DMS114 treated with DMSO at 0.1 percent for 48 hours (cell line): ENCODE measurements around the gene CYP27C1.

Experiments used
- DNase-seq: peaks from one replicate; lab custom pipeline; 2025; ENCODE audit not compliant: unreplicated experiment; lab: John Stamatoyannopoulos, UW

Gene CYP27C1

DNA sequence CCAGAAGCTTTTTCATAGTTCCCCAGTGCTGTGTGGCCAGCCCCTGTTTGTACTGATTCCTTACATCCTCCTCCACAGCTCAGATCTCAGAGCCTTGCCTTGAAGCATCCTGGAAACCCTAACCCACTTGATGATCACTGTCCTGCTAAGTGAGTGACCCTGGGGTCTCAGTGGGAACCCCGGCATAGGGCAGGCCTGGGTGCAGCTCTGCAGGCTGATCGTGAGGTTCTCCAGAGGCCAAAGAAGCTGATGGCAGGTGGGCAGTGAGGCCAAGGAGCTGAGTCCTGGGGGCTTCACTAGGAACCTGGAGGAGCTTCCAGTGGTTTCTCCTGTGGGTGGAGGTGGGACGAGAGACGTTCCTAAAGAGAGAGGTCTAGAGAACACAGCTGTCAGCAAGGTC is 65.7 kb downstream of the CYP27C1 start:
- DNase-seq, result no peak

DNA sequence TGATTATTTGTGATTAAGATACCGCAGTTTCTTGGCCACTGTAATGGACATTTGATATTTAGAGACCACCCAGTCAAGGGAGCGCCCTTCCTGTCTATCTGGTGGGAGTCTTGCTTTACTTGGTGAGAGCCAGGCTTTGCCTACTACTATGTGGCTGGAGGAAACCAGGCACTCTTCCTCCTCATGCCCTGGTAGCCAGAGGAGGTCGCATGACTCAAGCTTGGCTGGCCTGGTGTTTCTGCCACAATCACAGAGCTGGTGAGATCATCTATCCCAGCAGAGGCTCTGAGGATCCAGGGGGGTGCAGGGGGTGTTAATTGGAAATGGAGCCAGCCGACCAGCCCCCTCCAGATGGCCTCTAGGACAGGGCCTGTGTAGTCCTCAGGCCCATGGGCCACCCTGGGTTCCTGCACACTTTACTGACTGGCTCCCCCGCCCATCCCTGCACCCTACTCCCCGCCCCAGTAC is 66.4 kb downstream of the CYP27C1 start:
- DNase-seq, result no peak

DNA sequence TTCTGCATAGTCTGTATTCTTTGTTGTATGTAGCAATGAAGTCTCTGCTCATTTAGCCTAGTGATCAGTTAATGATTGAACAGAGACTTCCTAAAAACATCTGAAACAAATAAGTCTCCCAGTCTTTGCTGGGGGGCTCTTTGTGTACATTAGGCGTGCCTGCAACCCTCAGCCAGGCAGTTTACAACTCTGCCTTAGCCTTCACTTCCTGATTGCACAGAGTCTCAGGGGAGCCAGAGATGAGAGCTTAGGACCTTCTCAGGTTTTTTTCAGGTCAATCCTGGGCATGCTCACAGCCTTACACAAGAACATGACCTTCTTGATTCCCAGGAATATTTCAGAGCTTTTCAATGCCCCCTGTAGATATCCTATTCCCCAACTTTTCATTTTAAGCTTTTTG is 69.1 kb downstream of the CYP27C1 start:
- no peak for DNase-seq

DNA sequence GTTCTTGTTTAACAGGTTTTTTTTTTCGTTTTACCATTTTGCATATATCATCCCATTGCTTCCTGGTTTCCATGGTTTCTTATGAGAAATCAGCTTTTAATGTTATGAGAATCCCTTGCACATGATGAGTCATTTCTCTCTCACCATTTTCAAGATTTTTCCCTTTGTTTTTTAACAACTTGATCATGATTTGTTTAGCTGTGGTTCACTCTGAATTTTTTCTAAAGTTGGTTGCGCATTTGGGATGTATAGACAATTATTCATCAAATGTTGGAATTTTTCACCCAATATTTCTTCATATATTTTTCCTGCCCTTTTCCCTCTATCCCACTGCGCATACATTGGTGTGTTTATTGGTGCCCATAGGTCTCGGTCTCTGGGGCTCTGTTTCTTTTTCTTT is 70.7 kb downstream of the CYP27C1 start:
- DNase-seq, result no peak

DNA sequence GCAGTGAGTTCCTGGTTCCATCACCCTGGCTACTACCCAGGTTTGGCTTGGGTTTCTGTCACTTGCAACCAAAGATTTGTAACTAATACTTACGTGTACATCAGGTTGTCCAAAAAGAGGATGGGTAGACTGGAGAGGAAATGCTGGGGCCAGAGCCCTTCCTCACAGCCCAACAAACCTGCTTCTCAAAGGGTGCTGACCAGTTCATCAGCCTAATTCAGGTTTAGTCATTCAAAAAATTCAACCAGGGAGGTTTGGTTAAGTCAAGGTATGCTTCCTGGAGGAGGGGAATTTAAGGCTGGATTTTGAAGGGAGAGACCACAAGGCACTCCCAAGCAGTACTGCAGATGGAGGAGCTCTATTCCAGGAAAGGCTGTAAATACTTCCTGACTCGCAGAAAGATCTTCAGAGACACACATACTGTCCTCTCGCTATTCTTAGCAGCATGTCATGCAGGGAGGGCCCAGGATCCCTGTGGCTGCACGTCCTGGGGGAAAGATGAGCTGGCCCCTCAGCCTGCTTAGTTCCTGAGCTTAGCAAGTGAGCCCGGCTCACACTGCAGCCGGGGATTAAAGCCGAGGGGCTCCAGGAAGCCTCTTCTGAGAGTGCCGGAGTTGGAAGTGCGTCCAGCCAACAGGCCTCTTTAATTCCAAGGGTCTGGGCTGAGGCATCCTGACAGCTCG is 73.1 kb downstream of the CYP27C1 start:
- no peak for DNase-seq

DNA sequence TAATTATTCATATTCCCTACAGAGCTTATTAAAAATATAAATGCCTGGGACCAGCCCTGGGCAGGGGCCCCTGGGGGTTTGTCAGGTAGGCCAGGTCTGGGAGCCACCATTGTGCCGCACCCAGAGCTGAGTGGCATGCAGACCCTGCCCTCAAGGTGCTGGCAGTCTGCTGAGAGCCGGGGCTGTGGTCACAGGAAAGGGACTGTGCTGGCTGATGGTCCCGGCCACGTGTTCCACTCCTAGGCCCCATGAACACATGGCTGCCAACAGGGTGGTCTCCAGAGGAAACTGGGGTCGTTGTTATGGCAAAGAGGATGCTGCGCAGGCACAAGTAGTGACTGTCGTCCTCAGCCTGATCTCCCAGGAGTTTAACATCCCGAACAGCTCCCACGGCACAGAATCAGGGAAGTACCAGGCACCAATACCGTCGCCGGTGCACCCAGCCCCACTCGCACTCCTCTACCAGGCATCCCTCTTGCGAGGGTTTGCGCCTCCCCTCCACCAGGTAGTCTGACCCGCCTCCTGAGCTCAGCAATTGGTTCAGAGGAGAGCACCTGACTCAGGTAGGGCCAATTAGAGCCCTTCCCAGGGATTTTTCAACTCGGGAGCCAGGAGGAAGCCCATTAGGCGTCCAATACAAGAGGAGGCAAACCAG is 73.9 kb downstream of the CYP27C1 start:
- no peak for DNase-seq

DNA sequence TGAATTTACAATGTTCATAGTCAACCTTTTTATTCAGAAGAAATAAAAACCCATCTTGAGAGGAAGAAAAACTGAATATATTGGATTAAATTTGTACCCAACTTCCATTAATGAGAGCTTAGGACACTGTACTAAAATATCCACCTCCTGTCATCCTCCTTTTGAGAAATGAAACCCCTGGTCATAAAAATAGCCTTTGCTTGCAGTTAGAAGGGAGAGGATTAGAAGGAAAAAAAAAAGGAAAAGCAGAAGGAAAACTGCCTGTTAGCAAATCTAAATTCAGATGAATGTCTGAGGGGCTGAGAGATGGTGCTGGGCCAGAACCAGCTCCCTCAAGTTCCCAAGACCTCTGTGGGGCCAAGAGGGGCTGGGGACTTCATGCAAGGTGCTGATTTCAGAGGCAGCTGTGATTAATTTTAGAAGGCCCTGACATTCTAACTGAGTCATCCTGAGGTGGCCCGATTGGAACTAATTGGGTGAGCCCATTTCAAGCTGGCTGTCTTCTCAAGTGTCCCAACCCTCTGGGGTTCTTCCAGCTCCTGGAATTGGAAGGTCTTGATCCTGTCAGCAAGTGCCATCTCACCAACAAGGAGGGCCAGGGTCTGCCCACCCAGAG is 74.7 kb downstream of the CYP27C1 start:
- no peak for DNase-seq

DNA sequence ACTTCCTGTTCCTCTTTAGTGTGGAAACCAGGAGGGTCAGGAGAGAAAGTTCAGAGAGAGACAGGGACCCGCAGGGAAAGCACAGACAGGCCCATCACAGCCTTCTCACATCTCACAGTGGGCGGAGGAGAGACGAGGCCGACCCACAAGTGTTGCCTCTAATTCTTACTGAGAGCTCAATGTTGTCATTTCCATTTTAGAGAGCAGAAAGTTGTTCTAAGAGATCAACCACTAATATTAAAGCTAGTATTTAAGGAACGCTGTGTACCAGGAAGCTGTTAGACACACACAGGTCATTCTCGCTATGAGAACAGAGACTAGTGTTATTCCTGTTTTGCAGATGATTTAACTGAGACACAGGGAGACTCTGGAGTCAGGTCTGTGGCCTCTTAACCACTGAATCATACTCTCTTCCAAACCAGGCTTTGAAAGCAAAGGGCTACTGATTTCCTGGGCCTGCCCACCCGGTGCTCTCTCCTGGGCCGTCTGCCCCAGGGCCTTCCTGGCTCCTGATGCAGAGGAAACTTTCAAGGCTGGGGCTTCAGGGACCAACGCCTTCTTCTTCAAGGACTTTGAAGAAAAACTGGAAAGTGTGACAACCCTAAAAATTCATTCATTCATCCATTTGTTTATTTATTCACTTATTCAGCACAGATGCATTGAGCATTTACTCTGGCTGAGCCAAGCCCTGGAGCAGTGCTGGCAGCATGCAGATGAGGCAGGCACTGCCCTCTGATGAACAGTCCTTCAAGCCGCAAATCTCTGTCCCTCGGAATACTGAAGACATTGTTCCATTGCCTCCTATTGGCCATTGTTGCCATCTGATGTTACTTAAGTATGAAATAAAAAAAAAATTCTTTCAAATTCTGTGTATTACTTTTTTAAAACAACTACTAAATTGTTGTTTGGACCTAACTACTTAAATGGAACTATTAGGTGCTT is 76.0 kb downstream of the CYP27C1 start:
- DNase-seq, result no peak

DNA sequence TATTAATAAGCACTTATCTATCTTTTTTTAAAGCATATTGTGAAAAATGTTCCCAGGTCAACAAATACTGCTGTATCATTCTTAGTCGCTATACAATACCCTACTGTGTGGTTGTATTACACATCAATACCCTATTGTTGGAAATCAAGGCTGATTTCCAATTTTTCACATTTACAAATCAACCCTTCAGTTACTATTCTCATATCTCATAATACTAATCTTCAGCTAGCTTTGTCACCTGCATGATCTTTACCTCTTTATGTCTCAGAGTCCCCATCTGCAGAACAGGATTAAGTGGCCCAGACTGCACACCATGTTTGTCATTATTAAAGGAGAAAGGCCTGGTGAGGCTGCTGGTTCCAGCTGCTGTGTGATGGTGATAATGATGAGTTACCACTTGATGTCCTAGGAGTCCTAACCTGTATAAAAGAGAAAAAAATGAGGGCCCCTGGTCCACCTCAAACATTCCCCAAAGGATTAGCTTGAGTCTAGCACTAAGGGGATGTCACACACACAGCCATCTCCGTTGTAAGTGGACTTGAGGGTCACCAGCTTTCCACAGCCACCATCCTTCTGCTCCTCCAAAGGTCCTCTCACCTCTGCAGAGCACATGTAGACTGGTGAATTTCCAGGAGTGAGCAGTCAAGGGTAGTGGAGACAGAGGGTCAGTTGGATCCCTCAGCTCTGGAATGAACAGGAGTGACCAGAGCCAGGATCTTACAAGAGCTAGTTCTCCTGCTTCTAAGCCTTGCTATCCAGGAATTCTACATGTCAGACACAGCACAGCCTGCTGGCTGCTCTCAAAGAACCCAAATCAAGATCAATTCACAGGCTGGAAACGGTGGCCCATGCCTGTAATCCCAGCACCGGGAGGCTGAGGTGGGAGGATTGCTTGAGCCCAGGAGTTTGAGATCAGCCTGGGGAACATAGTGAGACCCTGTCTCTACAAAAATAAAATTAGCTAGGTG is 77.2 kb downstream of the CYP27C1 start:
- DNase-seq, result no peak

DNA sequence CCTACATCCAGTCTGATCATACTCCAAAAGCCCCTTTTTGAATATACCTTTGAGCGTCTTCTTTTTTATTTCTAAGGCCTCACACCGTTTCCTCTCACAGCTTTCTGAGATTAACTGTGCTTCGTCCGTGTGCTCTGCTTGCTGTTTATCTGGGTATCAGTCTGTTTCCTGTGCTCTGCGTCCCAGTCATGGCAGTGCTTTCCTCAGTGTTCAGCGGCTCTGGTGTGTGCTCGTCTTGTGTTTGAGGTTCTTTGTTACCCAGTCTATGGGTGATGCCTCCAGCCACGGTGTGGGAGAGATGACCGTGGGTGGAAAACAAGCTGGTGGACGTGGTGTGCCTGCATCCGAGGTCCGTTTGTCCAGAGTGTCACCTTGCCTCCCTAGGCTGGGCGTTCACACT is 79.6 kb downstream of the CYP27C1 start:
- DNase-seq, result no peak

DNA sequence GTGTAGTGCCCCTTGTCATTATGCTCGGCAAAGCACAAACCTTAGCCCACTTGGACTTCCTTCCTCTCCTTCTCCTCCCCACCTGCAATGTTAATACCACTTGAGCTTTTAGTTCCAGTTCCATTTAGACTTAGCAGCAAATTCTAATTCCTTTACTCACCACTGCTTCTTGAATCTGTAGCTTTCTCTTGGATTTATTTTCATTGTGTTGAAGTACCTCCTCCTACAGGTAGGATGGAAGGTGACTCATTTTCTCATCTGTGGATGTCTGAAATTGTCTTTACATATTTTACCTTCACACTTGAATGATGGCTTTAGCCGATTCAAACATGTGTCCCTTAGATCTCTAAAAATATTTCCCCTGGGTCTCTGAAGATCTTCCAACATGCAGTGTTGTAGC is 80.3 kb downstream of the CYP27C1 start:
- DNase-seq, result no peak

DNA sequence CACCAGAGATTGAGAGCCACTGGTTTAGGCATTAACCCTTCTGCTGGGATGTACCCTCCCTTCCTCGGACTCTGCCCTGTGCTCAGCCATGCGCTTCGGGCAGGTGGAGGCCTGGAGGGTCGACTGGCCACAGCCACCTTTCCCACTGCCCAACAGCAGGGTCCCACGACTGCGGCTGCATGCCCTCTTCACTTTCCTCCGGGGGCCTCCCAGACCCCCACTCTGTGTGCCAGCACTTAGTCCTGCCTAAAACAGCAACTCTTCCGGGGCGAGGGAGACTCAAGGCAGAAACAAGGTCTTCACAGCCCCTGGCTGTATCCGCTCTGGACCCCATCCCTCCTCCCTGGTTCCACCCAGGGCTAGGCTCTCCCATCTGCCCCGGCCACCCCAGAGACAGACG is 81.8 kb downstream of the CYP27C1 start:
- no peak for DNase-seq

DNA sequence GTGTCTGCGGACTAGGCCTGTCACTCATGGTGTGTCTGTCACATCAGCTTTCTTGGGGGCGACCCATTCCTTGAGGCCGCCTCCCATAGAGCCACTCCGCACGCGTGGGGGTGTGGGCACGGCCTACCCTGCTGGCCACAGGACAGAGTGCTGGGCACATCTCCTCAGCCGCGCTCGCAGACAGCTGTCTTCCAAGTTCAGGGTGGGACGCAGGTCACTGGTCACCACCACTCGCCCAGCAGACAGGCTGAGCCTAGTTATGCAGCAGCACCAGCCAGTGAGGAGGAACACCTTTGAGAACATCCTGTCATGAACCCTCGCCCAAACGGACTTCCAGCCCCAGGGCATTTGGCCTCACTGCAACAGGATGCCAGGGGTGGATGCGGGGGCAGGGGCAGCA is 82.4 kb downstream of the CYP27C1 start:
- no peak for DNase-seq

DNA sequence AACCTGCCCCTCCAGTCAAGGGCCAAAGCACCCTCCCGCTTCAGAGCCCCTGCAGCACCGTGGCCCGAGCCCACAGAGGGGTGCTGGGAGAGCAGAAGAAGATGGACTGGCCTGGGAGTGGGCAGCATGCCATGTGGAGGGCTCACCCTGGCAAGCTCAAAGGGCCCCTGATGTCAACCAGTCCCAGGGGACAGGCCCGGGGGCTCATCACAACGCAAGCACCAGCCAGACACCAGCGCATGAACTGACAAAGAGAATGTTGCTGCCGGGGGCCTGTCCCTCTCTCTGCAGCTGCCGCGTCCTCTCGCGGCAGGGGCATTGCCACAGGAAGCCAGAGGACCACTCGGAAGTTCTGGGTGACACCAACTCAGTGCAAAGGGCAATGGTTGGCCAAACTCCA is 82.9 kb downstream of the CYP27C1 start:
- DNase-seq, result no peak

DNA sequence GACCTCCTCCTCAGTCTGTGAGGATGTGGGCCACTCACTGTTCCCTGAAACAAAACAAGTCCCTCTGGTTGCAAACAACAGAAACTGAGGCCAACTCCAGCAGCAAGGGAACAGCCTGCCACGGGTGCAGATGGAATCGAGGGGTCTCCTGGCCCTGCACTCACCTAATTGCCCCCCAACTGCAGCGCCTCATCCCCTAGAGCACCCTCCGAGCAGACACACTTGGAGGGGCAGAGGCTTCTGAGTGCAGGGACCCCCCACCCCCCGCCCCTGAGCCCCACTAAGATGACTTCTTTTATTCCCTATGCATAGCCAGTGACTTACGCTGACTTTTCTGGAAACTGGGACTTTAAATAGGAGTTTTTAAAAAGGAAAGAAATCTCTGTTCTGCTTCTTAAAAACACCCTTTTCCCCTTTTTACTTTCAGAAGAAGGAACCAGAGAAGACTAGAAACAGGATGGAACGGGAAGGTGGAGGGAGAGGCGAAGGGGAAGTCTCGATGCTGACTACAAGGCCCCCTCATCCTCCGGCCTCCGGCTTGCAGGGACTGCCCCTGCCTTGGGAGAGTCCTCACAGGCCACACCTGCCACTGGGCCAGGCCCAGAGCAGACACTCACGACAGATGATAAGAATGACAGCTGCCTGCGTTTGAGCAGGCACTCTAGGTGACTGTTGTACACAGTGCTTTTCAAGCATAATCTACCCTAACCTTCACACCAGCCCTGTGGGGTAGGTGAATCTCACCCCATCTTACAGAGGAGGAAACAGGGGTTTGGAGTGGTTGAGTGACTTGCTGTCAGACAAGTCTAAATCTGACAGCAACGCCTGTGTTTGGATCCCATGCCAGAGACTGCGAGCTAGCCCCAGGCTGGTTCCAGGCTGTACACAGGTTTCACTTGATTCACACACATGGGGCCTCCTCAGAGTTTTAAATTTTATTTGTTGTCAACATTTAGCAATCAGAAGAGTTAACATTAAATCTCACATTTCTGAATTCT is 85.0 kb downstream of the CYP27C1 start:
- DNase-seq, result no peak

DNA sequence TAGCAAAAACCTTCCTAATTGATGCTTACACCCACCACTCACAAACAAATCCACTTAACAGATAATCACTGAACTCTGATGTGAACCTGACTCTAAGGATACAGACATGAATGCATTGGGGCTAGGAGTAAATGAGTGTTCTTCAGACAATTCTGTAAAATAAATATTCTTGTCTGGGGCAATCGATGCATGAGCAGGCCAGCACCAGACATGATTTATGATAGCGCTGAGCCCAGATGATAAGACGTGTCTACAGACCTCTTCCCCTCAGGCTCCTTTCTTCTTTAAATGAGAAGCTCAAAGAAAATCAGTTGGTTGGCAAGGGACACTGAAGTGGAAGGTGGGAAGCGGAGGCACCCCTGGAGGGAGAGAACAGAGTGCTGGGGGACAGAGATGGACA is 85.9 kb downstream of the CYP27C1 start:
- DNase-seq, result no peak
